ENCODE results near the gene ZNF879.
A peak's percentile ranks its signal among the peaks of the same experiment; 100 is the strongest.

The ZNF879 gene

DNA sequence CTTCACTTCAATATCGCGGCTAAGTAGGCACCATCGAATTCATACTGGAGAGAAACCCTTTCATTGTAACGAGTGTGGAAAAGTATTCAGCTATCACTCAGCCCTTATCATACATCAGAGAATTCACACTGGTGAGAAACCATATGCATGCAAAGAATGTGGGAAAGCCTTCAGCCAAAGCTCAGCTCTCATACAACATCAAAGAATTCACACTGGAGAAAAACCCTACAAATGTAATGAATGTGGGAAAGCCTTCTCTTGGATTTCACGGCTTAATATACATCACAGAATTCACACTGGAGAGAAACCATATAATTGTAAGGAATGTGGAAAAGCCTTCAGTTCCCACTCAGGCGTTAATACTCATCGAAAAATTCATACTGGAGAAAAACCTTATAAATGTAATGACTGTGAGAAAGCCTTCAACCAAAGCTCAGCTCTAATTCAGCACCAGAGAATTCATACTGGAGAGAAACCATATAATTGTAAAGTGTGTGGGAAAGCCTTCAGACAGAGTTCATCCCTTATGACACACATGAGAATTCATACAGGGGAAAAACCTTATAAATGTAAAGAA, 9.5 kb downstream of the ZNF879 start:
- DNase-seq: no peak

DNA sequence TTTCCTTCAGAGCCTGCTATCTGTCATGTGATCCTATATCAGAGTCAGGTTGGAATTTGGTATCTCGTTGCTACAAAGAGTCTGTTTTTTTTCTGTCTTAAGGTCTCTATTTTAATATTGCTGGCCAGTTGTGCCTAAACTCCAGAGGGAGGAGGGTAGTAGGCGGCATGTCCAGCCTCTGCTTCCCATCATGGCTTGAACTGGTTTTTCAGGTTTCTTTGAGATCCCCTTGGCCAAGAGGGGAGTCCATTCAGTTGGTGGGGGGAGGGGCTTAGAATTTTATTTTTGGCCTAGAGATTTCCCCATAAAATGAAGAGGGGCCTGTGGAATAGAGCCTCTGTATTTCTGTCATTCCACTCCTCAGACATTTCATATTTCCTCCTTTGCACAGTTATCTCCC, 21.2 kb downstream of the ZNF879 start:
- DNase-seq: no peak

DNA sequence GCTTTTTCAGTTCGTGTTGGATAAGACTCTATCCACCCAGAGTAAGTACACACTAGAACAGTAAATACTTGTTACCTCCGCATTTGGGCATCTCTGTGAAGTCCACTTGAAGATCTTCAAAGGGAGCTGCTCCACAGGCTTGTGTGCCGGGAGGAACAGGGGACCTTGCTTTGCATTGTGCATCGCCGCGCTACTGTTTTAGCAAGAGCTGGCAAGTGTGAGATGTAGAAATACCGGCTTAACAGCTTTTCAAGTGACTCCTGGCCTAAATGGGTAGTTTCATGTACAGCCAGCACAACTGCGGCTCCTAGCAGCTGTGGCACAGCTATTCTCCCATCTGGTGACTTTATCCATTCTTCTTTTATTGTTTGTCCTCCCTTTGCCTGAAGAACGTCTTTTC, 28.2 kb downstream of the ZNF879 start:
- no peak for DNase-seq

DNA sequence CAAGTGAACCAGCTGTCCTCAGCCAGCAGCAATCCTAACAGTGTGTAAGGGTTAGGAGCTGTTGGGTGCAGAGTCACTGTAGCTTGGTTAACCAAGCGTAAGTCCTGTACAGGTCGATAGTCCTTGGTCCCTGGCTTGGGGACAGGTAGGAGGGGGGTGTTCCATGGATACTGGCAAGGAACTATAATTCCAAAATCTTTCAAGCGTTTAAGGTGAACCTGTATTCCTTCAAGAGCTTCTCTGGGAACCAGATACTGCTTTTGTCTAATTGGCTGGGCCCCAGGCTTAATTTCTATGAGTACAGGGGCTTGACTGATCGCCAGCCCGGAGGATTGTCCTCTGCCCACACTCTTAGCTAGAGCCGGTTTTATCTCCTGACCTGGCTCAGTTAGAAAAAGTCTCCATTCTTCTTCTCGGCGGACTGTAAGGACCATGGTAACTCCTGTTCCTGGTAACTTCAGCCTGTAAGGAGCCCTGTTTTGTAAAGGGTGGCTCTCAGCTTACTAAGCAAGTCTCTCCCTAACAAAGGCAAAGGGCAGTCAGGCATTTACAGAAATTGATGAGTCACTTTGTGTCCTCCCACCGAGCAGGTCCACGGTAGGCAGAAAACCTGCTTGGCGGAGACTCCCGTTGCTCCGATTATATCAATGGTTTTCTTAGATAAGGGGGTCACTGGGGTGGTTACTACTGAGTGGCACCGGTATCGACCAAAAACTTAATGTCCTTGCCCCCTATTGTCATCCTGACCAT, 30.6 kb downstream of the ZNF879 start:
- no peak for DNase-seq

DNA sequence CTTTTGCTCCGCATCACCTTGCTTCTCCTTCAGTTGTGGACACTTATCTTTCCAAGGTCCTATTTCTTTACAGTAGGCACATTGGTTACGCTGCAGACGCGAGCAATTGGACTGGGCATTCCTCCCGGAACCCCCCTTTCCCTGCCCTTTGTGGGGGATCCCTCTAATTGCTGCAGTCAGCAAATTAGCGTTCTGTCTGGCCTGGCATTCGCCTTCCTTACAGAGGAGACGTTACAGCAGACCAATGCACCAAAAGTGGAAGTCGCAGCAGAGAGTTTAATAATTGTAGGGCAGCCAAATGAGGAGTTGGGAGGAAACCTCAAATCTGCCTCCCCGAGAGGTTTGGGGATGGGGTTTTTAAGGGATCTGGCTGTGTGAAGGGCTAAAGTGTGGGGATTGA, 31.3 kb downstream of the ZNF879 start:
- no peak for DNase-seq

DNA sequence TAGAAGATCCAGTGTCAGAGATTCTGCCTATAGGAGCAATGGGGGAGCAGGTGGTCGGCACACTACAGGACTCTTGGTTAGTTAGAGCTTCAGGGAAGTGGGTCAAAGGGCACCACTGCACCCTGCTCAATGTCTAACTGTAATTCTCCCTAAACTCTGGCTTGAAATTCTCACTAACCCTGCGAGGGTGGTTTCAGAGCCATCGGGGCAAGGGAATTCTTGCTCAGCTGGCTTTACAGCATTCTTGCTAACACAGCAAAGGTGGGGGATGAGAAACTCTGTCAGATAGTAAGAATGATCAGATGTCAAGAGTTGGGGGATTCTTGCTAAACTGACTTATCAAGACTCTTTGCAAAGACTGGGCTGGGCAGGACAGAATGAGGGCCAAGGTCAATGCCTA, 31.8 kb downstream of the ZNF879 start:
- no peak for DNase-seq

DNA sequence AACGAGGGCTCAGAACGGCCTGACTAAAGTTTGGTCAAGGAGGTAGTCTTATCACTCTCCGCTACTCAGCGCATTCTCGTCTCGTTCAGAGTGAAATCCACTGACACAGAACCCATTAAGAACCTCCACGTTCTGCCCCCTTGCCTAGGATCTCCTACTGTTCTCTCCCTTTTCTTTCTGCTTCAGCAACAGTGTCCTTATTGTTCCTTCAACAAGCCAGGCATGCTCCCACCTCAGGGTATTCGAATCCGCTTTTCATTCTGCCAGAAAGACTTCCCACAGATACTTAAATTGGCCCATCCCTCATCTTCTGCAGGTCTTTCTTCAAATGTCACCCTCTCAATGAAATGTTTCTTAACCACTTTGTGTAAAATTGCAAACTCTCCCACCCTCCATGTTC, 32.2 kb downstream of the ZNF879 start:
- no peak for DNase-seq

DNA sequence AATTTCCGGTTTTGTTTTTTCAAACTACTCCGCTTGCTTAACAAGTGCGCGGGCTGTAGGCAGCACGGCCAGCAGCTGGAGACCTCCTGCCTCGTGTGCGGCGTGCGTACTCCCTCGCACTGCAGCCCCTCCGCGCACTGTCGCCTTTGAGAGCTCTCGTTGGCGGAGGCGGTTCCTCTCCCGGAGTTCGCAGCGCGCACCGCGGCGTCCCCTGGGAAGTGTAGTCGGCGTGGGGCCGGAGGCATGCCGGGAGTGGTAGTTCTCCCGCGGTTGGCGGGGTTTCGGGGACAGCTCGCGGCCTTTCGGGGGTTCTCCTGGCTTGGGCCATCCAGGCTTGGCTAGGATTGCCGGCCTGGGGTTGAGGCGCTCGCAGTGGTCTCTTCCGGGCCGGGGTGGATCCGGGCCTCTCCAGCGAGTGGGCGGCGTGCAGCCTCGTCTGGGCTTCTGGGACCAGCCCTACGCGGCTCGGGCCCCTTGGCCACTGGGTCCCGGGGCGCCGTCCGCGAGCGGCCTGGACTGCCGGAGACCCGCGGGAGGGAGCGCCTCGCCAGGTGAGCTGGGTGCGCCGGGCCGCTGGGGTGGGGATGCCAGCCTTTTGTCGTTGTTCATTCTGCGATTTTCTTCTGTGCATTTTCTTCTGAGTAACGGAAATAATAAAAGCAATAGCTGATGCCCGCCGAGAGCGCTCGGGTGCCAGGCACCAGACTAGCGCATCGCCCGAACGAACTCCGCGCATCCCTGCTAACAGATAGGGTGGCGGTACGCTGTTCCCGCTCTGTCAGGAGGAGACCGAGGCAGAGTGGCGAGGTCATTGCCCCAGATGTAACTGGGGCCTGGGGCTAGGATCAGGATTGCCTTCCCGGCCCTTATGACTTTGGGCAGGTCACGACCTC, 36.8 kb downstream of the ZNF879 start, which contains the start of gene ZNF354C:
Gene ZNF354C (plus strand): TSS at position 258 of the 893 bp plus-strand sequence. CDS start 1,696 bp downstream, outside the sequence.
- peak; percentile 42 for DNase-seq

DNA sequence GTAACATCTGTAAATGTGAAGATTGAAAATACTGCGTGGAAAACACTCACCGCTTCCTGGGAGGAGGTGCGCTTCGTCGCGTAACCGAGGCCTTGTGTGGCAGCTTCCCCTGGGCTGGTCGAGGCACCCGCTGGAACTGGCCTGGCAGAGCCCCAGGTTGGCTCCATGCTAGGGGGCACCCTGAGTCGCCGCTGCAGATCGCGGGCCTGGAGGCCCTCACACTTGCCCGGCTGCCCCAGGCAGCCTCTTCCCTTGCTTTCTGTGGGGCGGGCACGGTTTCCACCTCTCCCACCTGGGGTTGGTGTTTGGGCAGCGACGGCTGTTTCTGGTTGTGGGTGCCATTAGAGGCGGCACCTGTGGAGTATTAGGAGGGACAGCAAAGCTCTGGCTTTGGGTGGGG, 37.4 kb downstream of the ZNF879 start:
- DNase-seq: no peak

DNA sequence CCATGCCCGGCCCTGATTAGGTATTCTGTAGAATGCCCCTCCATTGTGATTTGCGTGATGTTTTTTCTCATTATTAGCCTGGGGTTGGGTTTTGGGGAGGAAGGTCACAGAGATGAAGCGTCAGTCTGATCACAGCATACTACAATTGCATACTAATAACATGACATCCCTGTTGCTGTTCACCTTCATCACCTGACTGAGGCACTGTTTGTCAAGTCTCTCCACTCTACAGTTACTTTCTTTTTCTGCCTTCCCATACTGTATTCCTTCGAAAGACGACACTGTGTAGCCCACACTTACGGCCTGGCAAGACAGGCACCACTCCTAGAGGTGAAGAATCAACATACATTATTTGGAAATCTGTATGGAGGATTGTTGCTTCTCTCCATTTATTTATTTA, 42.1 kb downstream of the ZNF879 start:
- DNase-seq: no peak

DNA sequence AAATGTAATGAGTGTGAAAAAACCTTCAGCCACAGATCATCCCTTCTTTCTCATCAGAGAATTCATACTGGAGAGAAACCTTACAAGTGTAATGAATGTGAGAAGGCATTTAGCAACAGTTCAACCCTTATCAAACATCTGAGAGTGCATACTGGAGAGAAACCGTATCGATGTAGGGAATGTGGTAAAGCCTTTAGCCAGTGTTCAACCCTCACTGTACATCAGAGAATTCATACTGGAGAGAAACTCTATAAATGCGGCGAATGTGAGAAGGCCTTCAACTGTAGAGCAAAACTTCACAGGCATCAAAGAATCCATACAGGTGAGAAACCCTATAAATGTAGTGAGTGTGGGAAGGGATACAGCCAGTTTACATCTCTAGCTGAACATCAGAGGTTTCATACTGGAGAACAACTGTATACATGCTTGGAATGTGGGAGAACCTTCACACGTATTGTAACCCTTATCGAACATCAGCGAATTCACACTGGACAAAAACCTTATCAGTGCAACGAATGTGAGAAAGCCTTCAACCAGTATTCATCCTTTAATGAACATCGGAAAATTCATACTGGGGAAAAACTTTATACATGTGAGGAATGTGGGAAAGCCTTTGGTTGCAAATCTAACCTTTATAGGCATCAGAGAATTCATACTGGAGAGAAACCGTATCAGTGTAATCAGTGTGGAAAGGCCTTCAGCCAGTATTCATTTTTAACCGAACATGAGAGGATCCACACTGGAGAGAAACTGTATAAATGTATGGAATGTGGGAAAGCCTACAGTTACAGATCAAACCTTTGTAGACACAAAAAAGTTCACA, 55.8 kb downstream of the ZNF879 start:
- DNase-seq: no peak

DNA sequence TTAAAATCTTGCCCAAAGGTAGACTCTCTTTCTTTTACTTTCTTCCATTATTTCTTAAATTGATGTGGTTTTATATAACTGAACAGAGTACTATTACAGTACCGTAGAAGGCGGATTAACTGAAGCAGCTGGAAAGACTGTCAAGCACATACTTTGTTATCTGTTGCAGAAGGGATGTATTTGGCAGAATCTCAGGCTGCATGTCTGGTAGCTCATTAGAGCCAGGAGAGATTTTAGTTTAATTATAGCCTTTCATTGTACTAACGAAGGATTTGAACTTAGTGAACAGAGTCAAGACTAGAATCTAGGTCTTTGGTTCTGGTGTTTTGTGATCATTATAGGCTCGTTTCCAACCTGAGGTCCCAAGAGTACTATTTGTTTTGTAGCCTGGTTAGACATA, 57.1 kb downstream of the ZNF879 start:
- no peak for DNase-seq
